ENCODE data around the gene UNC5A.

Gene UNC5A

DNA sequence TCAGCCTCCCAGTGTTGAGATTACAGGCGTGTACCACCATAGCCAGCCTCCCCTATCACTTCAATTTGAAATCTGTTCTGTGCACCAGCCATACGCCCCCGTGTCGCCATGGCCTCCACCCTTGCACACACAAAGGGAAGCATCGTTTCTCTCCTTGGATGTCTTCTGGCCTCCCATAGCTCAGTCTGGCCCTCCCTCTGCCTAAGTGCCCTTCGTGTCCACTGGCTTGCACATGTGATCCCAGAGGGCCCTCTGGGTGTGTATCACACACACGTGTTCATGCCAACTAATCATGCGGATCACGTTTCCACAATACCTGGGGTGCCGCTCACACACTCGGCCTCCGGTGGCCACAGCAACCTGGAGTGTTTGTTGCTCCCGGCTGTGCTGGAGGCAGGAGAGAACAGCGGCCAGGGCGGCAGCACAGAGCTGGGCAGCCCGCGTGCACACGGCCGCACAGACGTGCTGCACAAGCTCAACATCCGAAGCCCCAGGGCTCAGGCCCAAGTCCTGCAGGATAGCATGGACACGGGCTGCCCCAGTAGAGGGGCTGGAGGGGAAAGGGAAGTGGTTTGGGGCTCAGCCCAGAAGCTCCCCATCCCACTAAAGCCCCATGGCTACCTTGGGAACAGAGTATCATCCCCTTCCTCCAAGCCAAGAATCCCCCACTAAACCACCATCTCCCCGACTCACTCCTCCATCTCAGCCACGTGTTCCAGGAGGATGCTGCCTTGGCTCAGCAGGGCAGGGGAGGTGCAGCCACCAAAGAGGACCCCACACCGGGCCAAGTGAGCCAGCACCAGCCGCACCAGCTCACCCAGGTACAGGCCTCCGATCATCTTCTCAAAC is 77.9 kb downstream of the UNC5A start:
- POLR2A ChIA-PET, result no interaction called here
- no peak overlapping the region for H3K27ac ChIP-seq (ENCODE audit: extremely low read depth, low read depth, low read length)
- H3K4me3 ChIP-seq (ENCODE audit: low read depth, low read length), result no peak overlapping the region
- TF ChIP-seq SCRT2 (tag by site-specific recombination; IDR thresholded peaks at IDR 0.05) (no peak), KLF7 (tag by site-specific recombination; IDR thresholded peaks at IDR 0.05; ENCODE audit: borderline replicate concordance) (no peak), ZNF600 (tag by site-specific recombination; IDR thresholded peaks at IDR 0.05) (no peak), ZSCAN16 (tag by site-specific recombination; IDR thresholded peaks at IDR 0.05) (no peak), ZSCAN23 (tag by site-specific recombination; IDR thresholded peaks at IDR 0.05) (no peak), MZF1 (tag by site-specific recombination; IDR thresholded peaks at IDR 0.05; ENCODE audit: borderline replicate concordance) (no peak), ZNF558 (tag by site-specific recombination; IDR thresholded peaks at IDR 0.05) (no peak), ZNF510 (tag by site-specific recombination; IDR thresholded peaks at IDR 0.05; ENCODE audit: insufficient replicate concordance) (no peak), ZNF26 (tag by site-specific recombination; IDR thresholded peaks at IDR 0.05) (no peak), KLF1 (tag by site-specific recombination; IDR thresholded peaks at IDR 0.05) (no peak), ZNF792 (tag by site-specific recombination; IDR thresholded peaks at IDR 0.05) (no peak), ZNF473 (tag by site-specific recombination; IDR thresholded peaks at IDR 0.05) (no peak), ZNF248 (tag by site-specific recombination; IDR thresholded peaks at IDR 0.05) (no peak), HOXA7 (CRISPR knock-in tag; IDR thresholded peaks at IDR 0.05; ENCODE audit: borderline replicate concordance) (no peak), ZNF514 (tag by site-specific recombination; IDR thresholded peaks at IDR 0.05) (no peak), ZNF223 (tag by site-specific recombination; IDR thresholded peaks at IDR 0.05) (no peak), ZNF112 (tag by site-specific recombination; IDR thresholded peaks at IDR 0.05) (no peak)
- TF ChIP-seq, protein P1, sequence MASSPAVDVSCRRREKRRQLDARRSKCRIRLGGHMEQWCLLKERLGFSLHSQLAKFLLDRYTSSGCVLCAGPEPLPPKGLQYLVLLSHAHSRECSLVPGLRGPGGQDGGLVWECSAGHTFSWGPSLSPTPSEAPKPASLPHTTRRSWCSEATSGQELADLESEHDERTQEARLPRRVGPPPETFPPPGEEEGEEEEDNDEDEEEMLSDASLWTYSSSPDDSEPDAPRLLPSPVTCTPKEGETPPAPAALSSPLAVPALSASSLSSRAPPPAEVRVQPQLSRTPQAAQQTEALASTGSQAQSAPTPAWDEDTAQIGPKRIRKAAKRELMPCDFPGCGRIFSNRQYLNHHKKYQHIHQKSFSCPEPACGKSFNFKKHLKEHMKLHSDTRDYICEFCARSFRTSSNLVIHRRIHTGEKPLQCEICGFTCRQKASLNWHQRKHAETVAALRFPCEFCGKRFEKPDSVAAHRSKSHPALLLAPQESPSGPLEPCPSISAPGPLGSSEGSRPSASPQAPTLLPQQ (tag by site-specific recombination; IDR thresholded peaks at IDR 0.05), result no peak
- TF ChIP-seq, protein P2, sequence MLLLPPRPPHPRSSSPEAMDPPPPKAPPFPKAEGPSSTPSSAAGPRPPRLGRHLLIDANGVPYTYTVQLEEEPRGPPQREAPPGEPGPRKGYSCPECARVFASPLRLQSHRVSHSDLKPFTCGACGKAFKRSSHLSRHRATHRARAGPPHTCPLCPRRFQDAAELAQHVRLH (tag by site-specific recombination; IDR thresholded peaks at IDR 0.05), result no peak
- H3K4me1 ChIP-seq (ENCODE audit: control insufficient read depth, insufficient read depth, low read length), result no peaks in the 10 kb centered on the region
- CTCF ChIA-PET, result no interaction called here
- no peaks in the 10 kb centered on the region for H3K9me3 ChIP-seq (ENCODE audit: control insufficient read depth, insufficient read depth, low read depth, low read length)
- no peaks in the 10 kb centered on the region for H3K36me3 ChIP-seq (ENCODE audit: control insufficient read depth in 2 of 2, insufficient read depth in 1 of 2, low read length in 2 of 2)

DNA sequence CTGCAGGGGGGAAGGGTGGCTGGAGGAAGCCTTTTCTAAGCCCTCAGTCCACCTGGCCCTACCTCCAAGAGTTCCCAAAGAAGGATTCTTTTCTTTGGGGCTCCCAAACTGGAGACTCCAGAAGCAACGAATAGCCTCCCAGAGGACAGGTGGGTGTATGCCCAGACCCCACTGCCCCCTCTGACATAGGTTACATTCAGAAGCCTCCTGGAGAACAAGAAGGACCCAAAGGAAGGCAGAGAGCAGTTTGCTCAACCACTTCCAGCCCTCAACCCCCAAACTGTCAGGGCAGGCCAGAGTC is 78.5 kb downstream of the UNC5A start:
- Histone ChIP-seq H3K27ac (ENCODE audit: extremely low read depth, low read depth, low read length) (no peak overlapping the region), H3K36me3 (ENCODE audit: control insufficient read depth in 2 of 2, insufficient read depth in 1 of 2, low read length in 2 of 2) (no peaks in the 10 kb centered on the region), H3K4me1 (ENCODE audit: control insufficient read depth, insufficient read depth, low read length) (no peaks in the 10 kb centered on the region), H3K4me3 (ENCODE audit: low read depth, low read length) (no peak overlapping the region), H3K9me3 (ENCODE audit: control insufficient read depth, insufficient read depth, low read depth, low read length) (no peaks in the 10 kb centered on the region)
- ChIA-PET POLR2A (no interaction called here), CTCF (no interaction called here)
- TF ChIP-seq ZFP41 (tag by site-specific recombination; IDR thresholded peaks at IDR 0.05; ENCODE audit: borderline replicate concordance) (no peak), ZNF114 (tag by site-specific recombination; IDR thresholded peaks at IDR 0.05) (no peak), ZNF416 (tag by site-specific recombination; IDR thresholded peaks at IDR 0.05) (no peak), ZNF510 (tag by site-specific recombination; IDR thresholded peaks at IDR 0.05; ENCODE audit: insufficient replicate concordance) (no peak), ZNF266 (tag by site-specific recombination; IDR thresholded peaks at IDR 0.05; ENCODE audit: low read depth) (no peak), BCL6B (tag by site-specific recombination; IDR thresholded peaks at IDR 0.05) (no peak), ZNF211 (tag by site-specific recombination; IDR thresholded peaks at IDR 0.05; ENCODE audit: low read depth) (no peak), MYNN (tag by site-specific recombination; IDR thresholded peaks at IDR 0.05; ENCODE audit: borderline replicate concordance) (no peak), KLF1 (tag by site-specific recombination; IDR thresholded peaks at IDR 0.05) (no peak), ZBTB8A (tag by site-specific recombination; IDR thresholded peaks at IDR 0.05) (no peak)
